Endothelial cell of umbilical vein (primary cell): ENCODE measurements around the gene ACP4. TPM values are rescaled to one million over a fixed set of nuclear protein-coding genes. Genes with fewer than 3 reads are reported as not detected.

Experiments
- BruUV-seq: library from RNA; stranded (reverse); fragments of 400-500 nt; replicated peaks from 2 replicates; lab custom pipeline; 2021; lab: Mats Ljungman, UMichigan
- CTCF ChIA-PET: fragments of 300-600, 350-600 bp; sonication (Branson Sonifier 250); formaldehyde crosslinking; loops from one replicate; lab custom pipeline; 2021; ENCODE audit warnings: antibody characterized with exemption, inconsistent platforms; lab: Charles Lee
- POLR2A ChIA-PET: fragments of 300-600, 350-600 bp; sonication (Branson Sonifier 250); formaldehyde crosslinking; loops from one replicate; lab custom pipeline; 2021; ENCODE audit warnings: antibody characterized with exemption, inconsistent platforms; lab: Charles Lee
- DNase-seq: peaks from one replicate; pipeline ENCODE4 v3.0.0-alpha.2; 2011; ENCODE audit warnings: low read depth, low spot score
- FAIRE-seq: peaks from 2 replicates; lab custom pipeline; 2011; peaks lifted over from hg19 to GRCh38; lab: Jason Lieb, UNC
- H2AFZ ChIP-seq: 2 replicates; pipeline ENCODE4 v1.6.0; 2012; ENCODE audit warnings: low read depth, low read length, control low read depth, inconsistent platforms
- H3K27ac ChIP-seq: 2 replicates; pipeline ENCODE4 v1.5.1; 2011; ENCODE audit warnings: low read depth, mild to moderate bottlenecking, control low read depth, low read length, moderate library complexity; ENCODE audit not compliant: insufficient read depth
- H3K27me3 ChIP-seq, 2 experiments: 2 replicates each; pipeline versions ENCODE4 v1.6.0 to v1.6.1; 2011; ENCODE audit warnings: low read length in 2 of 2, mixed read lengths in 1 of 2; ENCODE audit not compliant: control insufficient read depth in 2 of 2, insufficient read depth in 2 of 2
- H3K36me3 ChIP-seq, 2 experiments: 2 replicates in 1 of 2; 3 replicates in 1 of 2; pipeline ENCODE4 v1.5.1; 2011; ENCODE audit warnings: low read length in 2 of 2, mild to moderate bottlenecking in 1 of 2, moderate library complexity in 1 of 2; ENCODE audit not compliant: control insufficient read depth in 2 of 2, insufficient read depth in 2 of 2; ENCODE audit errors: extremely low read depth in 1 of 2
- H3K4me1 ChIP-seq: 3 replicates; pipeline ENCODE4 v1.5.1; 2011; ENCODE audit warnings: mild to moderate bottlenecking, low read length; ENCODE audit not compliant: control insufficient read depth, insufficient read depth; ENCODE audit errors: extremely low read depth
- H3K4me2 ChIP-seq: 2 replicates; pipeline ENCODE4 v1.6.1; 2011; ENCODE audit warnings: low read length, control low read depth, mixed read lengths; ENCODE audit not compliant: insufficient read depth
- H3K4me3 ChIP-seq, 3 experiments: fragments of 200-600 bp in 1 of 3; sonication (generic), shearing (Covaris generic) in 1 of 3; replicated peaks in 1 of 3; 2 replicates each; pipeline ENCODE4 v1.5.1; 2011 to 2016; ENCODE audit warnings: control low read depth in 3 of 3, low read length in 3 of 3, mild to moderate bottlenecking in 2 of 3, inconsistent platforms in 1 of 3, low read depth in 1 of 3, moderate library complexity in 1 of 3; ENCODE audit not compliant: insufficient read depth in 1 of 3
- H3K79me2 ChIP-seq: 2 replicates; pipeline ENCODE4 v1.6.0; 2012; ENCODE audit warnings: low read length, inconsistent platforms; ENCODE audit not compliant: control insufficient read depth, insufficient read depth
- H3K9ac ChIP-seq: replicated peaks from 2 replicates; pipeline ENCODE3; 2011; ENCODE audit warnings: low read length, control low read depth; ENCODE audit not compliant: insufficient read depth; ENCODE audit errors: extremely low read depth
- H3K9me1 ChIP-seq: replicated peaks from 3 replicates; pipeline ENCODE4 v1.6.0; 2011; ENCODE audit warnings: mild to moderate bottlenecking, low read length; ENCODE audit not compliant: control insufficient read depth, insufficient read depth; ENCODE audit errors: extremely low read depth
- H3K9me3 ChIP-seq: replicated peaks from 2 replicates; pipeline ENCODE4 v1.5.1; 2012; ENCODE audit warnings: low read length, inconsistent platforms; ENCODE audit not compliant: control insufficient read depth, insufficient read depth
- H4K20me1 ChIP-seq: replicated peaks from 2 replicates; pipeline ENCODE3; 2011; ENCODE audit warnings: mild to moderate bottlenecking, low read length; ENCODE audit not compliant: control insufficient read depth, insufficient read depth; ENCODE audit errors: extremely low read depth
- CTCF ChIP-seq, 2 donors: IDR thresholded peaks; 1 replicate in 1 of 2; 2 replicates in 1 of 2; pipeline ENCODE4 v1.5.1; 2011; ENCODE audit warnings: low read length in 2 of 2, mild to moderate bottlenecking in 2 of 2, moderate library complexity in 2 of 2, control low read depth in 1 of 2, inconsistent platforms in 1 of 2, low read depth in 1 of 2; ENCODE audit not compliant: insufficient read depth in 1 of 2; ENCODE audit errors: extremely low read depth in 1 of 2
- EZH2 ChIP-seq: IDR thresholded peaks from 2 replicates; pipeline ENCODE4 v1.6.1; 2012; ENCODE audit warnings: borderline replicate concordance, low read depth, mild to moderate bottlenecking, moderate library complexity, low read length, inconsistent platforms; ENCODE audit not compliant: severe bottlenecking
- FOS ChIP-seq: IDR thresholded peaks from 2 replicates; pipeline ENCODE4 v1.6.1; 2011; ENCODE audit warnings: mild to moderate bottlenecking, low read length, moderate library complexity, borderline replicate concordance; ENCODE audit not compliant: insufficient read depth
- GATA2 ChIP-seq: IDR thresholded peaks from 2 replicates; pipeline ENCODE4 v1.7.0; 2011; ENCODE audit warnings: low read depth, mild to moderate bottlenecking, moderate library complexity, mixed read lengths, low read length; ENCODE audit not compliant: insufficient read length, insufficient read depth
- JUN ChIP-seq: IDR thresholded peaks from 2 replicates; pipeline ENCODE4 v1.6.1; 2011; ENCODE audit warnings: borderline replicate concordance, low read depth; ENCODE audit not compliant: insufficient read length, insufficient read depth
- MAX ChIP-seq: IDR thresholded peaks from 2 replicates; pipeline ENCODE4 v1.6.1; 2011; ENCODE audit not compliant: insufficient read depth, insufficient read length
- MYC ChIP-seq: IDR thresholded peaks from one replicate; pipeline ENCODE4 v1.6.1; 2011; ENCODE audit warnings: mild to moderate bottlenecking, low read depth, low read length
- POLR2A ChIP-seq: IDR thresholded peaks from 2 replicates; pipeline ENCODE4 v1.6.1; 2012; ENCODE audit warnings: low read depth, mild to moderate bottlenecking, control low read depth, low read length
- POLR2AphosphoS5 ChIP-seq: IDR thresholded peaks from 2 replicates; pipeline ENCODE4 v1.6.1; 2012; ENCODE audit warnings: low read depth, mild to moderate bottlenecking, control low read depth, low read length, moderate library complexity; ENCODE audit not compliant: insufficient read depth
- dilution Hi-C: fragments of 300-500 bp; cut with MboI; formaldehyde crosslinking; loops from one replicate; pipeline ENCODE4 v1.15.0; 2019; ENCODE audit warnings: low sequenced_read_pairs; ENCODE audit not compliant: extremely low pct_ligation_motif_present
- intact Hi-C: fragments of 100-400 bp; cut with micrococcal nuclease; formaldehyde crosslinking; loops from one replicate; pipeline ENCODE4 v1.10.0; 2022
- polyA plus RNA-seq, 4 experiments: library from polyadenylated mRNA; depleted of rRNA in 3 of 4; stranded (reverse) in 3 of 4; unstranded in 1 of 4; fragments of >200 nt; gene quantifications; 2 replicates each; pipeline versions ENCODE4 v1.2.1 to v1.2.3, GENCODE V29; 2011 to 2012; ENCODE audit warnings: missing spikeins in 1 of 4
- total RNA-seq: library from RNA; stranded (reverse); gene quantifications from 2 replicates; pipeline ENCODE4 v1.2.3, GENCODE V29; 2021

ACP4 gene
- total and polyA plus RNA-seq, 2 donors (not counting 3 experiments of a cell fraction or from before 2014, with no cell fraction given), result not detected

- no peaks in the 10 kb centered on the region for H4K20me1 ChIP-seq
- H2AFZ ChIP-seq, result no peak overlapping the region
- no peaks in the 10 kb centered on the region for H3K27me3 ChIP-seq
- POLR2A ChIA-PET, result no interaction called here
- no peak overlapping the region for H3K4me3 ChIP-seq
- DNase-seq, result no peak
- H3K9me3 ChIP-seq, result no peaks in the 10 kb centered on the region
- no TSS peak for BruUV-seq
- H3K36me3 ChIP-seq, result peaks cover 19 to 22% of the 10 kb centered on the region in 2 experiments
- intact Hi-C loops, result no loop called here
- H3K4me2 ChIP-seq, result no peak overlapping the region
- peaks cover 36% of the 10 kb centered on the region for H3K79me2 ChIP-seq
- TF ChIP-seq POLR2A, result no peak
- no peak for FAIRE-seq
- H3K9ac ChIP-seq, result no peak overlapping the region
- CTCF ChIA-PET, result interaction anchor here (1.9 kb wide), 1 partner anchor 14 kb away, joined by 7 read pairs; no protein-coding TSS in a partner anchor
- H3K9me1 ChIP-seq, result no peaks in the 10 kb centered on the region
- dilution Hi-C loops, result no loop called here
- H3K4me1 ChIP-seq, result peaks cover 6% of the 10 kb centered on the region
- H3K27ac ChIP-seq, result no peak overlapping the region
Measured at GRCh38 chr19:50797781-50798658, 7.8 kb downstream of the ACP4 start.

GRCh38 chr19:50798659-50799546, 8.7 kb downstream of the ACP4 start:
- Histone ChIP-seq H3K4me2 (no peak overlapping the region), H3K27me3 (no peaks in the 10 kb centered on the region), H3K9me1 (no peaks in the 10 kb centered on the region), H3K36me3 (peaks cover 19 to 22% of the 10 kb centered on the region in 2 experiments), H3K27ac (no peak overlapping the region), H3K4me3 (no peak overlapping the region), H3K9ac (no peak overlapping the region), H3K9me3 (no peaks in the 10 kb centered on the region), H4K20me1 (no peaks in the 10 kb centered on the region), H2AFZ (no peak overlapping the region), H3K79me2 (peaks cover 45% of the 10 kb centered on the region), H3K4me1 (peaks cover 12% of the 10 kb centered on the region)
- ChIA-PET CTCF (interaction anchor here (1.9 kb wide), 1 partner anchor 15 kb away, joined by 7 read pairs; no protein-coding TSS in a partner anchor), POLR2A (no interaction called here)
- dilution Hi-C loops (no loop called here), intact Hi-C loops (no loop called here)
- no TSS peak for BruUV-seq
- DNase-seq (no peak), FAIRE-seq (no peak)
- TF ChIP-seq POLR2A (no peak), MYC (no peak), EZH2 (no peak), JUN (no peak), POLR2AphosphoS5 (no peak), FOS (no peak), GATA2 (no peak), MAX (no peak), CTCF (IDR thresholded peaks at IDR 0.05; ENCODE audit: extremely low read depth in 1 of 2, insufficient read depth in 1 of 2, low read depth in 1 of 2, low read length in 2 of 2) (no peak)
